ENCODE data around the gene MED7. TPM values are rescaled to one million over a fixed set of nuclear protein-coding genes. Genes with fewer than 3 reads are reported as not detected.

MED7 gene
- total and polyA plus RNA-seq, 2 of the 8 experiments (the other 6 are each of a cell fraction or from before 2014, with no cell fraction given) = 6.9 to 9.5 TPM

- no peak for TF ChIP-seq RAD21 (IDR thresholded peaks at IDR 0.05 in 1 of 2, conservative IDR thresholded peaks at IDR 0.05 in 1 of 2; ENCODE audit: low read depth in 2 of 2, low read length in 2 of 2)
- no peak for TF ChIP-seq PHF8 (conservative IDR thresholded peaks at IDR 0.05; ENCODE audit: low read depth, low read length)
- no peak for TF ChIP-seq EGR1 (IDR thresholded peaks at IDR 0.05; ENCODE audit: borderline replicate concordance, low read depth, low read length)
- TF ChIP-seq TAF1 (IDR thresholded peaks at IDR 0.05; ENCODE audit: low read depth, low read length) = no peak
- no peak for TF ChIP-seq POU5F1 (IDR thresholded peaks at IDR 0.05; ENCODE audit: low read depth, low read length)
Measured at GRCh38 chr5:157189223-157189622, 46.6 kb upstream of the MED7 start (continued).
